Esophagus muscularis mucosa (tissue), 4 donors: ENCODE data around the gene VPS13C. TPM values are rescaled to one million over a fixed set of nuclear protein-coding genes. Genes with fewer than 3 reads are reported as not detected.

ENCODE experiments used
- DNase-seq: peaks from one replicate; pipeline ENCODE4 v3.0.0-alpha.2; 2017; ENCODE audit errors: extremely low spot score
- H3K27ac ChIP-seq, 4 donors: fragments of 200-600 bp; sonication (generic); replicated peaks in 1 of 4; 1 replicate in 3 of 4; 2 replicates in 1 of 4; pipeline ENCODE4 v1.5.1; 2016 to 2019; ENCODE audit warnings: mild to moderate bottlenecking in 1 of 4
- H3K27me3 ChIP-seq, 4 donors: fragments of 200-600 bp; sonication (generic); one replicate each; pipeline versions ENCODE4 v1.5.1 to v1.6.0; 2016 to 2019
- H3K36me3 ChIP-seq, 4 donors: fragments of 200-600 bp; sonication (generic); one replicate each; pipeline ENCODE4 v1.5.1; 2016 to 2019
- H3K4me1 ChIP-seq, 4 donors: fragments of 200-600 bp; sonication (generic); one replicate each; pipeline ENCODE4 v1.5.1; 2016 to 2019
- H3K4me3 ChIP-seq, 4 donors: fragments of 200-600 bp; sonication (generic); 1 replicate in 2 of 4; 2 replicates in 2 of 4; pipeline ENCODE4 v1.5.1; 2016 to 2019; ENCODE audit warnings: mild to moderate bottlenecking in 4 of 4, moderate library complexity in 1 of 4
- H3K9me3 ChIP-seq, 4 donors: fragments of 200-600 bp; sonication (generic); 1 replicate in 3 of 4; 2 replicates in 1 of 4; pipeline ENCODE4 v1.5.1; 2016 to 2019
- EP300 ChIP-seq: sonication (generic); formaldehyde crosslinking; IDR thresholded peaks from one replicate; pipeline ENCODE4 v1.6.1; 2017; ENCODE audit warnings: antibody characterized with exemption
- POLR2A ChIP-seq: fragments of 450-650 bp; IDR thresholded peaks from one replicate; pipeline ENCODE4 v1.6.1; 2017; ENCODE audit warnings: antibody characterized with exemption, moderate library complexity, mild to moderate bottlenecking, low read depth
- POLR2AphosphoS5 ChIP-seq, 2 donors: sonication (generic); formaldehyde crosslinking; IDR thresholded peaks; one replicate each; pipeline ENCODE4 v1.6.1; 2017; ENCODE audit warnings: antibody characterized with exemption in 2 of 2
- WGBS: methylation state at CpG from one replicate; pipeline ENCODE4 v1.1.5; 2018; 5-methylcytosine and 5-hydroxymethylcytosine counted together
- intact Hi-C: fragments of 100-400 bp; cut with DNase I; formaldehyde crosslinking; loops from one replicate; pipeline ENCODE4 v1.15.1; 2023
- total RNA-seq, 4 donors: library from RNA; depleted of rRNA; stranded (reverse); fragments of >200 nt; gene quantifications; one replicate each; pipeline versions ENCODE4 v1.1.0 to v1.2.1, GENCODE V29; 2016
- TF ChIP-seq, protein P1 (sequence below), 3 experiments: fragments of 200-600 bp in 2 of 3; fragments of 450-650 bp in 1 of 3; sonication (generic) in 2 of 3; IDR thresholded peaks; one replicate each; pipeline ENCODE4 v1.5.1; 2017 to 2019; ENCODE audit warnings: antibody characterized with exemption in 3 of 3, mild to moderate bottlenecking in 2 of 3, moderate library complexity in 1 of 3

The VPS13C gene
- total RNA-seq, 4 donors from 2014 or later, result 58.5 to 86.0 (median 59.4) TPM

DNA sequence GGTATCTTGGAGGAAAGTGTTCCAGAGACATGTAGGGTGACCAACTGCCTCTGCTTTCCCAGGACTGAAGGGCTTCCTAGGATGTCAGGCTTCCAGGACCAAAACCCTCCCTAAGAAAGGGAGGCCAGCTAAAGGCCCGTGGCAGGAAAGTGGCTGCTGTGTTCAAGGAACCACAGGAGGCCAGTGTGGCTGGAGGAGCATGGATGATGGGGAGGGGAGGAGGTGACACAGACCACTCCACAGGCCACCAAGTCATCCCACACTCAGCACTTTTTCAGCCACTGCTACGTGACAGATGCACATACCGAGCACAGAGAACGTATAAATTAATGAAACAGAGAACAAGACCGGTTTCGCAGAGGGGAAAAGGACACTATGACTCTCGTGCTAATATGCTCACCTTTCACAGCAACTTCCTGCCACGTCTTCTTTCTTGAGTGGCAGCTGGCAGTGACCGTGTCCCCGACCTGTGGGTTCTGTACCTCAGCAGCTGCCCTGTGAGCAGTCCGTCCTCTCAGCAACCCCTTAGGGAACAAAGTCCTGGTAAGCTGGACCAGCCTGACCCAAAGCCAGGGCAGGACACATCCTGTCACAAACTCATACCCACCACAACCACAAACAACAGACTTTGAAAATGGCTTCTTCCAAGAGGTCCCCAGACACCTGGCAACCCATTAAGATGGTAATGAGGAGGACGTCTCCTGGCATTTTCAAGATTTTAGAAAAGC lies 244.7 kb downstream of the VPS13C start:
- no peaks in the 10 kb centered on the region for H3K36me3 ChIP-seq
- H3K4me3 ChIP-seq, result no peak overlapping the region
- H3K27me3 ChIP-seq, result peaks cover 0 to 7% (median 0%) of the 10 kb centered on the region in 4 donors
- WGBS, result 84% methylated on average over 12 of the region's 12 CpGs
- H3K4me1 ChIP-seq, result no peaks in the 10 kb centered on the region
- DNase-seq, result peak; percentile 84
- H3K9me3 ChIP-seq, result no peaks in the 10 kb centered on the region
- intact Hi-C loops, result no loop called here
- no peak for TF ChIP-seq EP300
- no peak for TF ChIP-seq POLR2AphosphoS5 (IDR thresholded peaks at IDR 0.05)
- TF ChIP-seq POLR2A, result no peak
- TF ChIP-seq, protein P1, sequence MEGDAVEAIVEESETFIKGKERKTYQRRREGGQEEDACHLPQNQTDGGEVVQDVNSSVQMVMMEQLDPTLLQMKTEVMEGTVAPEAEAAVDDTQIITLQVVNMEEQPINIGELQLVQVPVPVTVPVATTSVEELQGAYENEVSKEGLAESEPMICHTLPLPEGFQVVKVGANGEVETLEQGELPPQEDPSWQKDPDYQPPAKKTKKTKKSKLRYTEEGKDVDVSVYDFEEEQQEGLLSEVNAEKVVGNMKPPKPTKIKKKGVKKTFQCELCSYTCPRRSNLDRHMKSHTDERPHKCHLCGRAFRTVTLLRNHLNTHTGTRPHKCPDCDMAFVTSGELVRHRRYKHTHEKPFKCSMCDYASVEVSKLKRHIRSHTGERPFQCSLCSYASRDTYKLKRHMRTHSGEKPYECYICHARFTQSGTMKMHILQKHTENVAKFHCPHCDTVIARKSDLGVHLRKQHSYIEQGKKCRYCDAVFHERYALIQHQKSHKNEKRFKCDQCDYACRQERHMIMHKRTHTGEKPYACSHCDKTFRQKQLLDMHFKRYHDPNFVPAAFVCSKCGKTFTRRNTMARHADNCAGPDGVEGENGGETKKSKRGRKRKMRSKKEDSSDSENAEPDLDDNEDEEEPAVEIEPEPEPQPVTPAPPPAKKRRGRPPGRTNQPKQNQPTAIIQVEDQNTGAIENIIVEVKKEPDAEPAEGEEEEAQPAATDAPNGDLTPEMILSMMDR (IDR thresholded peaks at IDR 0.05), result no peak
- H3K27ac ChIP-seq, result no peak overlapping the region

DNA sequence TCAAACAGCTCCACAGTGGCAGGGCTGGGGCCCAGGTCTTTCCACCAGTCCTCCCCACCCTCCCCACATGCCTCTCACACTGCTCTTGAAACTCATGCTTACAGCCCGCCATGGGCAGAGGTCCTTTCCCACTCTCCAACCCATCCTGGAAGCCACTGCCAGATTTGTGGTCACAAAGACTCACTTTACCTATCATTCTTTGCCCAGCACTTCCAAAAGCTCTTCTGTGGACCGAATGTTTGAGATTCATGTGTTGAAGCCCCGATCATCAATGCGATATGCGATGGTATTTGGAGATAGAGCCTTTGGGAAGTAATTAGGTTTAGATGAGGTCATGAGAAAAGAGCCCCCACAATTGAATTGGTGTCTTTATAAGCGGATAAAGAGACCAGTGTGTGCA lies 247.8 kb downstream of the VPS13C start:
- Histone ChIP-seq H3K9me3 (no peaks in the 10 kb centered on the region), H3K36me3 (no peaks in the 10 kb centered on the region), H3K4me1 (no peaks in the 10 kb centered on the region), H3K27me3 (no peaks in the 10 kb centered on the region), H3K4me3 (no peak overlapping the region), H3K27ac (no peak overlapping the region)
- 95% methylated on average over 6 of the region's 6 CpGs for WGBS
- intact Hi-C loops, result no loop called here
- peak; percentile 60 for DNase-seq
- TF ChIP-seq EP300, result no peak
- TF ChIP-seq POLR2A, result no peak
- TF ChIP-seq POLR2AphosphoS5 (IDR thresholded peaks at IDR 0.05), result no peak
- TF ChIP-seq, protein P1 (IDR thresholded peaks at IDR 0.05), result no peak

DNA sequence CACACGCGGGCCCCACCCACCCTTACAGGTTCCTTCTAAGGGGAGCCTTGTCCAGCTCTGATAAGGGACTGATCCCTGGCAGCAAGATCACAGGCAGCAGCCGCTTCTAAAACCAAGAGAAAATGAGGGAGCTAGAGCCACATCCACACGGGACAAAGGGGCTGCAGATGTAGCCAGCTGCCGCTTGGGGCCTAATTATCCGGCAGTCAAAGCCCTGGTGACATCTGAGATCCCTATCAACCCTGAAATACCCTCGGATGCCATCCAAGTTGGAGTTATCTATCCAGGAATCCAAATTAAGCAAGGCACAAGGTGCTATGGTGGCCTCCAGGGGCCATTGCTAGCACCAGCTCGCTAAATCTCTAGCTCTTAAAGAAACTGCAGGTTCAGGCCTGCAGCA lies 248.3 kb downstream of the VPS13C start:
- WGBS, result 88% methylated on average over 8 of the region's 8 CpGs
- Histone ChIP-seq H3K4me1 (no peaks in the 10 kb centered on the region), H3K9me3 (no peaks in the 10 kb centered on the region), H3K36me3 (no peaks in the 10 kb centered on the region), H3K27me3 (no peaks in the 10 kb centered on the region), H3K27ac (no peak overlapping the region), H3K4me3 (no peak overlapping the region)
- no peak for TF ChIP-seq POLR2AphosphoS5 (IDR thresholded peaks at IDR 0.05)
- TF ChIP-seq, protein P1 (IDR thresholded peaks at IDR 0.05), result no peak
- TF ChIP-seq EP300, result no peak
- no peak for TF ChIP-seq POLR2A
- intact Hi-C loops, result no loop called here
- DNase-seq, result peak; percentile 72

DNA sequence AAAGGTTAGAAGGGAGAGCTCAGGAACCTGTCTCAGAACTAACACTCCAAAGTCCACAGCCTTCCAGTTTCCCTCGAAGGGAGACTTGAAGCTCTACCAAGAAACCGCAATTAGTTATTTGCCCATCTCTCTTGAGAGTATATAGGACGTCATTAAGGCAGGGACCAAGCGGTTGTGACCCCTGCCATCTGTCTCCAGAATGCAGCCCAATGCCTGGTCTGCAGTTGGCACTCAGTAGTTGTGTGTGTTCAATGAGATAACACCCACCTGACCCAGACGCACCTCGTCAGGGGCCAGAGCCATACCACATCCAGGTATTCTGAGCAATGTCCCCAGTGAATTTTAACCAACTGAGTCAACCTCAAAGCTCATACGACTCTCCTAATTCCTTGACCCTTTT lies 251.0 kb downstream of the VPS13C start:
- H3K36me3 ChIP-seq, result no peaks in the 10 kb centered on the region
- no peak for TF ChIP-seq POLR2A
- TF ChIP-seq, protein P1 (IDR thresholded peaks at IDR 0.05), result no peak
- TF ChIP-seq EP300, result no peak
- TF ChIP-seq POLR2AphosphoS5 (IDR thresholded peaks at IDR 0.05), result no peak
- intact Hi-C loops, result no loop called here
- H3K4me3 ChIP-seq, result no peak overlapping the region
- no peaks in the 10 kb centered on the region for H3K27me3 ChIP-seq
- 95% methylated on average over 7 of the region's 7 CpGs for WGBS
- H3K4me1 ChIP-seq, result no peaks in the 10 kb centered on the region
- no peak overlapping the region for H3K27ac ChIP-seq
- DNase-seq, result peak; percentile 55
- no peaks in the 10 kb centered on the region for H3K9me3 ChIP-seq
